Mucosa of stomach (tissue), 1 donor: ENCODE data around the gene RTN4RL2.
A peak's percentile ranks its signal among the peaks of the same experiment; 100 is the strongest.

Experiments used
- H3K27me3 ChIP-seq: one replicate; pipeline ENCODE4 v1.7.0; 2013; ENCODE audit warnings: mild to moderate bottlenecking, low read length; ENCODE audit not compliant: control insufficient read depth, insufficient read depth
- H3K36me3 ChIP-seq: one replicate; pipeline ENCODE4 v1.7.0; 2013; ENCODE audit warnings: low read length; ENCODE audit not compliant: control insufficient read depth, insufficient read depth
- H3K4me1 ChIP-seq: one replicate; pipeline ENCODE4 v1.7.0; 2013; ENCODE audit warnings: mild to moderate bottlenecking, low read length; ENCODE audit not compliant: control insufficient read depth, insufficient read depth
- H3K4me3 ChIP-seq: one replicate; pipeline ENCODE4 v1.7.0; 2013; ENCODE audit warnings: low read length
- H3K9ac ChIP-seq: one replicate; pipeline ENCODE4 v1.7.0; 2013; ENCODE audit warnings: mild to moderate bottlenecking, low read length, moderate library complexity
- H3K9me3 ChIP-seq: one replicate; pipeline ENCODE4 v1.7.0; 2013; ENCODE audit warnings: mild to moderate bottlenecking, low read length, moderate library complexity; ENCODE audit not compliant: control insufficient read depth
- donor health status: Pancreatic carcinoma.

The RTN4RL2 gene

DNA sequence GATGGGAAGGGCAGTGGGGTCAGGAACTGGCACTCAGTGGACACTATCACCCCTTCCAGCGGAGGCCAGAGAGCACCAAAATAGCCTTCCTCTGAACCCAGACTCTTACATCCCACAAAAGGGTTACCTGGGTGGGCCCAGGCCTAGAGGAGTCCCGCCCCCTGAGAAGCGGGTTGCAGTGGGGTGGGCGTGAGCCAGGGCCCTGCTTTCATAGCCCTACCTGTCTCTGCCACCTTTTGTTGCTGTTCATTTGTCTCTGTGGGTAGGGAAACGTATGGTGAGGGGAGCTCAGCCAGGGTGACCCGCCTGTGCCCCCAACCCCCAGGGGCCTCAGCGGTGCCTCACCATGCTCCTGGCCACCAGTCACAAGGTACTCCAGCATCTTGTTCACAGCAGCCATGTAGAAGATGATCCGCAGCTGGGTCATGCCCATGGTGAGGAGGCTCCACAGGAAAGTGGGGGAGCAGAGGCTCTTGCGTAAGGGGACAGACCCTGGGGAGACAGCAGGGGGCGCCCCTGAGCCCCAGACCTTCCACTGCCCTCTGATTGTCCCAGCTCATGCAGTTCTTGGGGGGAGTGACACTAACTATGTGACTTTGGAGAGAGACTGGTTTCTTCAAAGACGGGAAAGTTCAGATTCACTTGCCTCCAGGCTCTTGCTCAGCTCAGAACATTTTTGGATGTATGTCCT, 31.2 kb downstream of the RTN4RL2 start:
- Histone ChIP-seq H3K4me3 (no peak overlapping the region), H3K36me3 (no peaks in the 10 kb centered on the region), H3K27me3 (no peaks in the 10 kb centered on the region), H3K9ac (no peak overlapping the region), H3K9me3 (no peaks in the 10 kb centered on the region), H3K4me1 (peaks cover 3% of the 10 kb centered on the region)

DNA sequence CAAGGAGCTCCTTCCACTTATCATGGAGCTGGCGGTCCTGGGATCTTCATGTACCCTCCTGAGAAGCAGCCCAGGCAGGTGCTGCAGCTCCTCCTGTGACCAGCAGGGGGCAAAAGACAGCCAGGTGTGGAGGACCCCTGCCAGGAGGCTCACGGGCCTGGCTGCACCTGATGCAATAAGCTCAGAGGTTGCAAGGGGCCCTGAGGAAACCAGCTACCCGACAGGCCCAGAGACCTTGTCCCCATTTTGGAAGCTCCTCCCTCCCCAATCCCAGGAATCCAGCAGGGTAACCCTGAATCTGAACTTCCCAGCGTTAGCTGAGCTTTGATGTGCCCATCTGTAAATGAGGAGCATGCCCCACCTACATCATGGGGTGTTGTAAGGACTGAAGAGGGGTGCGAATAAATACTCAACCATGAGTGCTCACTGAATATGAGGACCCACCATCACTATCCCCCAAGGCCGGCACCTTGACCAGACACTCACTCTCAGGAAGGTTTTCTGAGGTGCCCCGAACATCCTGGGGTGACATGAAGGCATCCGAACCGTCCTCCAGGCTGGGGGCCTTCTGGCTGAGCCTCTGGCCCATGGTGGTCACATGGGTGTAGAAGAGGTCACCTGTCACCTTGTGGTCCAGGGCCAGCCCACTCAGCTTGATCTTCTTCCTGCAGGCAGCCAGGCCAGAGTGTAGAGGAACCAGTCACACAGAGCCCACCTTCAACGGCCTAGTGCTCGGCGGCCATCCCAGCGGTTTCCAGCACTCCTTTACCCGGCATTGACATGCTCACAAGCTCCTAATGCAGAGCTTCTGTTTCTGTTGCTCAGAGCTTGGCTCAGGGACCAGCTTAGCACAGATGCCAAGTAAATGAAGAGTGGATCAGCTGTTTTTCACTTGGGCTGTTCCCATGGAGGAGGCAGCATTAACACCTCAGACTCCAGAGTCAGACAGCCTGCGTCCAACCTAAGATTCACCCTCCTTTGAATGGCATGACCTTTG, 33.5 kb downstream of the RTN4RL2 start:
- Histone ChIP-seq H3K4me1 (peaks cover 26% of the 10 kb centered on the region), H3K9me3 (no peaks in the 10 kb centered on the region), H3K36me3 (no peaks in the 10 kb centered on the region), H3K4me3 (no peak overlapping the region), H3K9ac (no peak overlapping the region), H3K27me3 (no peaks in the 10 kb centered on the region)

DNA sequence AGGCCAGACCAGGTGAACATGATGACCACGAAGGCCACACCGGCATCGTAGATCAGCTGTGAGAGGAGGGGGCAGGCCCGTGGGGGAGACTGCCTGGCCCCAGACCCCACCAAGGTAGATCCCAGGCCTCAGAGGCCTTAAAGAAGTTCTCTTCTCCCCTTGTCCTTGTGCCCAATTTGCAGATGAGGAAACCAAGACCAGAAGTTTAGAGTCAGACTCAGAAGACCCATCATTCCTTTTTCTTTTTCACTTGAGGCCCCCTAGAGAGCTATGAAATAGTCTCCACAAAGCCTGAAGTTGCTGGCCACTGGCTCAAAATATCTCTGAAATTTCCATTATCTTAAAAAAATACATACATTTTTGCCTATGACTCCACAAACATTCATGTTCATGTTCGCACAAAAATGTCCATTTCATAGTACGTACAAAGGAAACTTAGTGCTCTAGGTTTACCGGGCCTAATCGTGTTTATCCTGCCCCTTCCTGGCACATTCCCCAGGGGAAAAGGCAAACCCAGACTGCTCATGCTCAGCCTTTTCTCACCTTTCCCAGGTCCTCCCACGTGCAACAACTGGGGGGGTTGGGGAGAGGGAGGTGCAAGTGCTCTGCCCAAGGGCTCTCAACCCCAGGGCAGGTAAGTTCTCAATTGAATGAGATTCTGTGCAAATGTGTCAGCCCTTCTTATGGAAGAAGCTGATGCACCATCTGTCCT, 35.9 kb downstream of the RTN4RL2 start:
- Histone ChIP-seq H3K9ac (no peak overlapping the region), H3K4me1 (peaks cover 45% of the 10 kb centered on the region), H3K27me3 (no peaks in the 10 kb centered on the region), H3K9me3 (no peaks in the 10 kb centered on the region), H3K36me3 (no peaks in the 10 kb centered on the region), H3K4me3 (no peak overlapping the region)

DNA sequence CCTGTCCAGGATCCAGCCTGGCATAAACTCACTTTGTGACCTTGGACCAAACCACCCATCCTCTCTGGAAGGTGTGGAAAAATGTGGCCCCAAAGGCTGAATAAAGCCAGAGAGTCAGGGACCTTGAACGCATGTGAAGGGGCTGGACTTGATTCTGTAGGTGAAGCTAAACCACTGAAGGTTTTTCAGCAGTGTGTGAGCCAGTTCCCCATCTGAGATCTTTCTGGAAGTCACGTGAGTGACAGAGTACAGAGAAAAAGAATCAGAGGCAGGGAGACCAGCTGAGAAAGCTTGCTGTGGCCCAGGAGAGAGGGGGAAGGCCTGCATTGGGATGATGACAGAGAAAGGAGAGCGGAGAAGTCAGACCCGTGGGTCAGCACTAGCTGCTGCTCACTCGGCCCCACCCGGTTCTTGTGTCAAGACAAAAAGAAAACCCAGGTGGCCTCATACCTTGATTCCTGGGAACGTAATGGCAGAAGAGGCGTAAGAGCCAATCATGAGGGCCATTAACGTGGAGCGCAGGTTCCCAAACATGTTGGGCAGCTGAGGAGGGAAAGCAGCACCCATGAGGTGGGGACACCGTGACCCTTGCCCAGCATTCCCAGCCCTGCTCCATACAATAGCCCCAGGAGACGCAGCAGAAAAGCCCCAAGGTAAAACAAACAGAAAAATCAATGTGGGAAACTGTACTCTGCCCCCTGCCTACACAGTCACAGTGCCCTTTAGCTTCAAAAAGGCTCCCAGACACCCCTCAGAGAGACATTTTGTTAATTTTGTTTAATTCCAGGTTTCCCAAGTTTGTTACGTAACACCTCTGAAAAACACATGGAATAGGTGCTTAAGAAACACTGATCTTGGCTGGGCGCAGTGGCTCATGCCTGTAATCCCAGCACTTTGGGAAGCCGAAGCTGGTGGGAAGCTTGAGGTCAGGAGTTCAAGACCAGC, 37.2 kb downstream of the RTN4RL2 start:
- Histone ChIP-seq H3K4me1 (peaks cover 51% of the 10 kb centered on the region), H3K9ac (no peak overlapping the region), H3K36me3 (no peaks in the 10 kb centered on the region), H3K27me3 (no peaks in the 10 kb centered on the region), H3K9me3 (no peaks in the 10 kb centered on the region), H3K4me3 (no peak overlapping the region)

DNA sequence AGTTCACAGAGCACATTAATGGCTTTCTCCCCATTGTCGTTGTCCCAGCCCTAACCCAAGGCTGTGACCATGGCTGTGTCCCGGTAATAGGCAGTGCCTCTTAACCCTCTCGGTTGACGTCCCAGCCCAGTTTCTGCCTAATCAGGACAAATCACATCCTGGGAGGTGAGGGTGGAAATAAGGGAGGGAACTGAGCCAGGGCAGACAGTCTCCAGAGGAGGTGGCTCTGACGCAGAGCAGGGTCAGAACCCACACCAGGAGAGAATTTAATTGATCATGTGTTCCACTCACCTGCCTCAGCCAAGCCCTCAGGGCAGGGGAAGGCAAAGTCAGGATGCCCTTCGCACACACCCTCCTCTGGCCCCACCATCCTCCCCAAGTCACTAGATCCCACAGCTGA, 38.2 kb downstream of the RTN4RL2 start:
- Histone ChIP-seq H3K36me3 (no peaks in the 10 kb centered on the region), H3K9me3 (no peaks in the 10 kb centered on the region), H3K27me3 (no peaks in the 10 kb centered on the region), H3K4me1 (peaks cover 51% of the 10 kb centered on the region), H3K9ac (no peak overlapping the region), H3K4me3 (no peak overlapping the region)

DNA sequence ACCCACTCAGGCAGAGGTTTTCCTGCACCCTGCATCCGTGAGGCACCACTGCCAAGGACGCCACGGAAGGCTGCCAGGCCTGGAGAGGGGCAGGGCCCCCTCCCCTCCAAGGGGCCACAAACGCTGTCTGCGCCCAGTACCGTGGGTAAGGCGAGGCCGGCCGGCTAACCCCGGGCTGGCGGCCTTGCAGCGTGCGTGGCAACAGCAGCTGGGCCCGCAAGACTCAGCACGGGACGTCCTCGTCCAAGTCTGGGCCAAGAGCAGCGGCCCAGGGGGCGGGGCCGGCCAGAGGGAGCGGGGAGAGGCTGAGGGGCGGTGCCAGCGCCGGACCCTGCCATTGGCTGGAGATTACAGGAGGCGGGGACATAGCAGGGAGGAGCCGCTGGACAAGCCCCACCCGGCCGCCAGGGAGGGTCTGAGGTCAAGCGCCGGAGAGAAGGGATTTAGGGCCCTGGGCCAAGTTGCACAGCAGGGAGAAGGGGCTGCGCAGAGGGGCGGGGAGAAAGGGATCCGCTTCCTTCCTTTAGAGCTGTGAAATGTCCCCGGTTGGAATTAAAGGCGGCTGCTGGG, 39.2 kb downstream of the RTN4RL2 start:
- no peak overlapping the region for H3K9ac ChIP-seq

DNA sequence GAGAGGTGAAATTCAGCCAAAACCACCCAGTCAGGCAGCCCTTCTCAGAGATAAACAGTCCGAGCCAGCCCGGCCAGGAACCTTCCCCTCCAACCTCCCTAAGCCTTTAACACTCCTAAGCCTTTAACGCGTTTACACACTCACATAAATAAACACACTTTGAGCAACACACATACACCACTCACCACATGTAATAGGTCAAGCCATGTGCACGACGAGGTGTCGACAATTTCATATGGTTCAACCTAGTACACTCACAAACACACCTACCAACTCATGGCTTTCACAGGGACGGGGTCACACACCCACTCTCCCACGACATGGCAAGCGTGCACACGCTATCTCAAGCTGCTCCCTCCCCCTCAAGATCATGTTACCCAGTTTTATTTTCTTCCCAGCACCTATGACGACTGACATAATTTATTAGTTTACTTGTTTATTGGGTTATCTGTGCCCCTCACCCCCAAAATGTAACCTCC, 39.7 kb downstream of the RTN4RL2 start:
- Histone ChIP-seq H3K4me1 (peaks cover 51% of the 10 kb centered on the region), H3K9me3 (no peaks in the 10 kb centered on the region), H3K9ac (no peak overlapping the region), H3K4me3 (peak overlapping the region; percentile 18), H3K36me3 (no peaks in the 10 kb centered on the region), H3K27me3 (no peaks in the 10 kb centered on the region)

More for the DNA sequence above, 39.2 kb downstream of the RTN4RL2 start:
- Histone ChIP-seq H3K27me3 (no peaks in the 10 kb centered on the region), H3K4me3 (peak overlapping the region; percentile 18), H3K36me3 (no peaks in the 10 kb centered on the region), H3K4me1 (peaks cover 51% of the 10 kb centered on the region), H3K9me3 (no peaks in the 10 kb centered on the region)

DNA sequence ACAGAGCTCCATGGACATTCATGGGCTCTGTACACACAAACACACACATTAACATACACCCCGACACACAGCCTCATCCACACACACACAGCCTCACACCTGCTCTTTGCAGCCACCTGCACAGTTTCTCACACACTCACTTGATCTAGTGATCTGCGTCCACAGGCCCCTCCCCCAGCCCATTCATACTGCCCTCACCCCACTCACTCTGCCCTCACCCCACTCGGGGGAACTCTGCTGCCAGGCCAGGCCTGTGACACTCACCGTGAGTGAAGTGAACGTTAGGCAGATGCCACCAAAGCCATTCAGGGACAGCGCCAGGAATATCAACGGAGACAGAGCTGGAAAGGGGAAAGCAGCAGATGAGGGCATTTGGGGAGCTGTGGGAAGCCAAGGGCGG, 40.2 kb downstream of the RTN4RL2 start:
- peaks cover 51% of the 10 kb centered on the region for H3K4me1 ChIP-seq
- no peak overlapping the region for H3K9ac ChIP-seq
- H3K36me3 ChIP-seq: no peaks in the 10 kb centered on the region
- no peak overlapping the region for H3K4me3 ChIP-seq
- no peaks in the 10 kb centered on the region for H3K9me3 ChIP-seq
- H3K27me3 ChIP-seq: no peaks in the 10 kb centered on the region

DNA sequence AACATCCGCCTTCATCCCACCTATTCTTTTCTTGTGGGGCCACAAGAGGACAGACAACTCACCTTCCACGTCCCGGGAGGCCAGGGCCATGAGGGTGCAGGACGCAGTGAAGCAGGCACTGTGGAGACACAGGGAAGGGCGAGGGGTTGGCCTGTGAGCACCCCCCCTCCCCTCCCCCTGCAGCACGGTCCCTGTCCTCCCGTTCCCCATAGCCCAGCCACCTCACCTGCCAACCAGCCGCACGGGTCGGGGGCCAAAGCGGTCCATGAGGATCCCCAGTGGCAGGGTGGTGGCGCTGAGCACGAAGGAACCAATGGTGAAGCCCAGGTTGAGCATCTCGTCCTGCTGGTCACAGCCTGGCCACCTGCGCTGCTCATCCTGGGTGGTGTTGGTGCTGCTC, 40.6 kb downstream of the RTN4RL2 start:
- Histone ChIP-seq H3K9ac (no peak overlapping the region), H3K9me3 (no peaks in the 10 kb centered on the region), H3K4me1 (peaks cover 51% of the 10 kb centered on the region), H3K36me3 (no peaks in the 10 kb centered on the region), H3K27me3 (no peaks in the 10 kb centered on the region), H3K4me3 (no peak overlapping the region)

DNA sequence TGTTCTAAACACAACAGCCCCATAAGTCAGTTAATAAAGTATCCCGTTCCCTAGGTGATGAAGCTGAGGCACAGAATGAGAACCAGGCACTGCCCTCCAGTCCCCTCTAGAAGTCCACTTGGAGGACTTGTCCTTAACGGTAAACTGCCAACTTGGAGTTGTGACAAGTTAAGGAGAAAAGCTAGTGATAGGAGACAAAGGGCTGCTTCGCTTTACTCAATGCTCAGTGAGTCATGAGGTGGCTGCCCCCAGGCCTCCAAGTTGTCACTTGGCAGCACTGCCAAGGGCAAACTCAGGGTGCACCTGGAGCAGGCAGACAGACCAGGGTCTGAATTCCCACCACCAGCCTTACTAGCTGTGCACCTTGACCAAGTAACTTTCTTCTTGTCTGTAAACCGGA, 41.6 kb downstream of the RTN4RL2 start:
- Histone ChIP-seq H3K9ac (no peak overlapping the region), H3K36me3 (no peaks in the 10 kb centered on the region), H3K4me3 (no peak overlapping the region), H3K4me1 (peaks cover 44% of the 10 kb centered on the region), H3K27me3 (no peaks in the 10 kb centered on the region), H3K9me3 (no peaks in the 10 kb centered on the region)

DNA sequence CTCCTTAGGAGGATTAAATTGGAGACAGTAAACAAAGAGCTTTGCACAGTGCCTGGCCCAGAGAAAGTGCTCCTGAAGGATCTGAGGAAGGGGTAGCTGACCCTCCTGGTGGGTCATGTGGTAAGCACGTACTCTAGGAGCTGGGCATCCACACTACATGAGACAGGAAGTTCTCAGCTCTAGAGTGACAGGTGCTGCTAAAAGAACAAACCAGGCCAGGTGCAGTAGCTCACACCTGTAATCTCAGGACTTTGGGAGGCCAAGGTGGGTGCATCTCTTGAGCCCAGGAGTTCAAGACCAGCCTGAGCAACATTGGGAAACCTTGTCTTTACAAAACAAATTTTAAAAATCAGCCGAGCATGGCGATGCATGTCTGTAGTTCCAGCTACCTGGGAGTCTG, 42.0 kb downstream of the RTN4RL2 start:
- Histone ChIP-seq H3K36me3 (no peaks in the 10 kb centered on the region), H3K9ac (no peak overlapping the region), H3K4me3 (no peak overlapping the region), H3K9me3 (no peaks in the 10 kb centered on the region), H3K4me1 (peaks cover 40% of the 10 kb centered on the region), H3K27me3 (no peaks in the 10 kb centered on the region)
